ENCODE measurements around the gene ARHGEF37. TPM values are rescaled to one million over a fixed set of nuclear protein-coding genes. Genes with fewer than 3 reads are reported as not detected.

ARHGEF37 gene
- total RNA-seq, 4 donors from 2014 or later, result 10.2 to 21.4 (median 15.3) TPM

DNA sequence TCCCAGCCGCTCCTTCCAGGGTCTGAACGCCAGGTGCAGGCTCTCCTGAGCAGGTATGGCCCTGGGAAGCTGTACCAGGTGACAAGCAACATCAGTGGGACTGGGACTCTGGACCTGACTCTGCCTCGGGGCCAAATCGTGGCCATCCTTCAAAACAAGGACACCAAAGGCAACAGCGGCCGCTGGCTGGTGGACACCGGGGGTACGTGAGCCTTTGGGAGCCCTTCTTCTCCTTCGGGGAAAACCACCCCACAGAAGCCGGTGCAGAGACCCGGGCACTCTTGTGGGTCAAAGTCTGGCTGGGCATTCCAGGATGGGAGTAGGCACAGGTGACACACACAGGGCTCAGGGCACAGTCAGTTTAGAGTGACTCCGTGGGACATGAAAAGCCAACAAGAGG lies 45.8 kb downstream of the ARHGEF37 start:
- Histone ChIP-seq H3K9me3 (no peaks in the 10 kb centered on the region), H3K27ac (no peak overlapping the region)

DNA sequence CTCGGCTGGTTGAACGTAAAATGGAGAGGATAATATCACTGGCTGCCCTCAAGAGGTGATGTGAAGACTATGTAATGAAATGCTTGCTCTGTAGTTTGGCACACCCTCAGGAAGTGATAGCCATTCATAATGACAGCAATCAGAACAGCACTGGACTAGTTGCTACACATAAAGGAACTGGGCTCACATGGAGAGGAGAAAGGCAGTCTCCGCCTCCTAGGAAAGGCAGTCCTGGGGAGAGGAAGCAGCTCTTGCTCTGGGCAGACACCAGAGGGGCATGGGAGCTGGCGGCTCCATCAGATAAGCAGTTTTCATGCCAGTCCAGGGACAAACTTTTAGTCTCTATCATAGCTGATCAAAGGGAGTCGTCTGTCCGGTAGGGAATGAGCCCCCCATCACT lies 46.9 kb downstream of the ARHGEF37 start:
- TF ChIP-seq POLR2A (IDR thresholded peaks at IDR 0.05), result no peak
- TF ChIP-seq, protein P1, sequence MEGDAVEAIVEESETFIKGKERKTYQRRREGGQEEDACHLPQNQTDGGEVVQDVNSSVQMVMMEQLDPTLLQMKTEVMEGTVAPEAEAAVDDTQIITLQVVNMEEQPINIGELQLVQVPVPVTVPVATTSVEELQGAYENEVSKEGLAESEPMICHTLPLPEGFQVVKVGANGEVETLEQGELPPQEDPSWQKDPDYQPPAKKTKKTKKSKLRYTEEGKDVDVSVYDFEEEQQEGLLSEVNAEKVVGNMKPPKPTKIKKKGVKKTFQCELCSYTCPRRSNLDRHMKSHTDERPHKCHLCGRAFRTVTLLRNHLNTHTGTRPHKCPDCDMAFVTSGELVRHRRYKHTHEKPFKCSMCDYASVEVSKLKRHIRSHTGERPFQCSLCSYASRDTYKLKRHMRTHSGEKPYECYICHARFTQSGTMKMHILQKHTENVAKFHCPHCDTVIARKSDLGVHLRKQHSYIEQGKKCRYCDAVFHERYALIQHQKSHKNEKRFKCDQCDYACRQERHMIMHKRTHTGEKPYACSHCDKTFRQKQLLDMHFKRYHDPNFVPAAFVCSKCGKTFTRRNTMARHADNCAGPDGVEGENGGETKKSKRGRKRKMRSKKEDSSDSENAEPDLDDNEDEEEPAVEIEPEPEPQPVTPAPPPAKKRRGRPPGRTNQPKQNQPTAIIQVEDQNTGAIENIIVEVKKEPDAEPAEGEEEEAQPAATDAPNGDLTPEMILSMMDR (IDR thresholded peaks at IDR 0.05), result no peak
- H3K36me3 ChIP-seq, result peaks cover 0 to 40% (median 0%) of the 10 kb centered on the region in 3 donors

More for the DNA sequence above, 45.8 kb downstream of the ARHGEF37 start:
- H3K36me3 ChIP-seq, result peaks cover 0 to 50% (median 0%) of the 10 kb centered on the region in 3 donors
- DNase-seq, result no peak
- peaks cover 0 to 8% (median 0%) of the 10 kb centered on the region in 4 donors for H3K4me1 ChIP-seq
- no peak overlapping the region for H3K4me3 ChIP-seq
- H3K27me3 ChIP-seq, result no peaks in the 10 kb centered on the region
- TF ChIP-seq, protein P1 (IDR thresholded peaks at IDR 0.05), result no peak
- no peak for TF ChIP-seq POLR2A (IDR thresholded peaks at IDR 0.05)

DNA sequence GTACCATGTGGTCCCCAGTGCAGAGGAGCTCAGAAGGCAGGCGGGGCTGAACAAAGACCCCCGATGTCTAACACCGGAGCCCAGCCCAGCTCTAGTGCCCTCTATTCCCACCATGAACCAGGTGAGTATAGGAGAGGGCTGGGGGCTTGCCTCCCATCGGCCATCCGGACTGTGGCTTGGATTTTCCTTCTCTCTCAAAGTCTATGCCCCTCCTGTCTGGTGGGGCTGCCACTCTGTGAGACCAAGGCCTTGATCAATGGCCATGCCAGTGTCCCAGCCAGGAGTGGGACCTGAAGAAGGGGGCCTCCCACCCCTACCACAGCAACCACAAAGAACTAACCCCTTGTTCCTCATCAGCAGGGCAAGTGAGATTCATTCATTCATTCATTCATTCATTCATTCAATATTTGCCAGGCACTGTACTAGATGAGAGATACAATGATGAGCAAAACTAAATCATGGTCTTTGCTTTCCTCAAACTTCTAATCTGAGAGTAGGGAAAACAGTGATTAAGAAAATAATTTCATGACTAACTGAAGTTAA lies 47.6 kb downstream of the ARHGEF37 start:
- no peak for TF ChIP-seq POLR2A (IDR thresholded peaks at IDR 0.05)
- TF ChIP-seq, protein P1 (IDR thresholded peaks at IDR 0.05), result no peak
- Histone ChIP-seq H3K36me3 (peaks cover 0 to 33% (median 0%) of the 10 kb centered on the region in 3 donors), H3K9me3 (no peaks in the 10 kb centered on the region), H3K4me3 (no peak overlapping the region), H3K27me3 (no peaks in the 10 kb centered on the region), H3K27ac (no peak overlapping the region), H3K4me1 (peaks cover 0 to 13% (median 0%) of the 10 kb centered on the region in 4 donors)
- no peak for DNase-seq

More for the DNA sequence above, 46.9 kb downstream of the ARHGEF37 start:
- Histone ChIP-seq H3K4me3 (no peak overlapping the region), H3K4me1 (peaks cover 0 to 13% (median 0%) of the 10 kb centered on the region in 4 donors), H3K27me3 (no peaks in the 10 kb centered on the region), H3K27ac (no peak overlapping the region), H3K9me3 (no peaks in the 10 kb centered on the region)
- DNase-seq, result no peak

DNA sequence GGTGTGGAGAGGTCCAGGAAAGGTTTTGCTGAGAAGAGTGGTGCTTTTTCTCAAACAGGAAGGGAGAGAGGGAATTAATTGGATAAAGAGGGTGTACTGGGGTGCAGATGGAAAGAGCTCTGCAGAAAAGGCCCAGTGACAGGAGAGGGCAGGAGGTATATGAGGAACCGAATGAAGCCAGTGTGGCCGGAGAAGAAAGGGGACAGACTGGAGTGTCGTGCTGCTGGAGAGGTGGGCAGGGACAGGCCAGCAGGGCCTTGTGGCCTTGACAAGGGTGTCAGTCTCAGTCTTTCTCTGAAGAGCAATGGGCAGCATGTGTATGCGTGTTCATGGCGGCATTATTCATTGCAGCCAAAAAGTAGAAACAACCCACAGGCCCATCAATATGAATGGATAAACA lies 48.1 kb downstream of the ARHGEF37 start:
- TF ChIP-seq, protein P1 (IDR thresholded peaks at IDR 0.05), result no peak
- TF ChIP-seq POLR2A (IDR thresholded peaks at IDR 0.05), result no peak
- H3K4me3 ChIP-seq, result no peak overlapping the region
- no peak overlapping the region for H3K27ac ChIP-seq
- H3K27me3 ChIP-seq, result no peaks in the 10 kb centered on the region
- peaks cover 0 to 13% (median 0%) of the 10 kb centered on the region in 4 donors for H3K4me1 ChIP-seq
- no peak for DNase-seq
- H3K9me3 ChIP-seq, result no peaks in the 10 kb centered on the region
- peaks cover 0 to 30% (median 0%) of the 10 kb centered on the region in 3 donors for H3K36me3 ChIP-seq

DNA sequence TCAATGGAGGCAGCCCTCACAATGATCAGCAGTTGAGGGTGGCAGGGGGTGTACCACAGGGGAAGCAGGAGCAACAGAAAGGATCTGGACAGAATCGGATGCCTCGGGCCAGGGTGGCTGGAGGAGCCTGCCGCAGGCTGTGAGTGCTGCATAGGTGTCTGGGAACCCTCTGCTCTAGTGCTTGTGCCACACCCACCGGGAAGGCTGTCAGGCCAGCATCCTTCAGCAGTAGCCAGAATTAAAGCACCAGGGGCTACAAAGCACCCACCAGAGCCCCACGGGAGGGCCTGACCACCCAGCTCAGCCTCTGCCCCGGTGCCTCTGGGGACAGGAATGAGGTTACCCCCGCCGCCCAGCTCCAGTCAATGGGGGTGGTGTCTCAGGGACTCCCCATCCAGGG lies 49.0 kb downstream of the ARHGEF37 start:
- no peaks in the 10 kb centered on the region for H3K27me3 ChIP-seq
- H3K27ac ChIP-seq, result no peak overlapping the region
- H3K4me3 ChIP-seq, result no peak overlapping the region
- TF ChIP-seq POLR2A (IDR thresholded peaks at IDR 0.05), result no peak
- TF ChIP-seq, protein P1 (IDR thresholded peaks at IDR 0.05), result no peak
- H3K4me1 ChIP-seq, result peaks cover 0 to 13% (median 0%) of the 10 kb centered on the region in 4 donors
- peaks cover 0 to 25% (median 0%) of the 10 kb centered on the region in 3 donors for H3K36me3 ChIP-seq
- DNase-seq, result no peak
- no peaks in the 10 kb centered on the region for H3K9me3 ChIP-seq

Data from Peyer's patch (tissue), 4 donors.